Measurements from ENCODE around the gene KIF6.
"Not testable (repeated sequence)": the region's sequence is repeated elsewhere in the genome, so short reads cannot be mapped to it uniquely, and the experiment has no call there.

The KIF6 gene

GRCh38 chr6:39752835-39753724, 27.9 kb upstream of the KIF6 start:
- CTCF ChIA-PET = interaction anchor here (0.7 kb wide), 2 partner anchors 42 to 228 kb away, joined by 3 read pairs; no protein-coding TSS in a partner anchor
- POLR2A ChIA-PET = no interaction called here
- no peak for DNase-seq (ENCODE audit: extremely low spot score)
- TF ChIP-seq SP1 (IDR thresholded peaks at IDR 0.05) (no peak), NFRKB (IDR thresholded peaks at IDR 0.05) (no peak), FOXM1 (IDR thresholded peaks at IDR 0.05; ENCODE audit: borderline replicate concordance) (no peak), L3MBTL2 (conservative IDR thresholded peaks at IDR 0.05) (no peak), FOXA1 (IDR thresholded peaks at IDR 0.05) (no peak), PKNOX1 (IDR thresholded peaks at IDR 0.05) (no peak), TARDBP (IDR thresholded peaks at IDR 0.05) (no peak), FOXK2 (IDR thresholded peaks at IDR 0.05) (no peak), HDGF (IDR thresholded peaks at IDR 0.05; ENCODE audit: borderline replicate concordance) (no peak), LEF1 (IDR thresholded peaks at IDR 0.05; ENCODE audit: borderline replicate concordance) (no peak), ELF4 (IDR thresholded peaks at IDR 0.05) (no peak)

- DNase-seq (ENCODE audit: extremely low spot score) = no peak
- TF ChIP-seq FOXA1 (IDR thresholded peaks at IDR 0.05) (no peak), HDGF (IDR thresholded peaks at IDR 0.05; ENCODE audit: borderline replicate concordance) (no peak), CTBP1 (IDR thresholded peaks at IDR 0.05; ENCODE audit: borderline replicate concordance) (no peak), L3MBTL2 (conservative IDR thresholded peaks at IDR 0.05) (no peak), FOXM1 (IDR thresholded peaks at IDR 0.05; ENCODE audit: borderline replicate concordance) (no peak), TARDBP (IDR thresholded peaks at IDR 0.05) (no peak), ARNT (IDR thresholded peaks at IDR 0.05) (no peak), ZNF384 (IDR thresholded peaks at IDR 0.05) (no peak), ELF4 (IDR thresholded peaks at IDR 0.05) (no peak), PKNOX1 (IDR thresholded peaks at IDR 0.05) (no peak), FOXK2 (IDR thresholded peaks at IDR 0.05) (no peak), SUZ12 (IDR thresholded peaks at IDR 0.05) (no peak), SP1 (IDR thresholded peaks at IDR 0.05) (no peak), BHLHE40 (IDR thresholded peaks at IDR 0.05; ENCODE audit: borderline replicate concordance) (no peak), NFRKB (IDR thresholded peaks at IDR 0.05) (no peak), LEF1 (IDR thresholded peaks at IDR 0.05; ENCODE audit: borderline replicate concordance) (no peak)
- ChIA-PET POLR2A (no interaction called here), CTCF (interaction anchor here (0.6 to 0.7 kb wide), 2 partner anchors 202 to 1612 kb away, joined by 3 to 5 read pairs; no protein-coding TSS in a partner anchor)
Observed at GRCh38 chr6:39746795-39747194, 21.6 kb upstream of the KIF6 start.

GRCh38 chr6:39733704-39734103, 8.5 kb upstream of the KIF6 start:
- no peak for DNase-seq (ENCODE audit: extremely low spot score)
- TF ChIP-seq FOXA1 (IDR thresholded peaks at IDR 0.05) (no peak), NFRKB (IDR thresholded peaks at IDR 0.05) (no peak), SP1 (IDR thresholded peaks at IDR 0.05) (no peak)
- ChIA-PET CTCF (no interaction called here), POLR2A (no interaction called here)

GRCh38 chr6:39731565-39731964, 6.4 kb upstream of the KIF6 start:
- POLR2A ChIA-PET = no interaction called here
- CTCF ChIA-PET = no interaction called here
- peak; percentile 18 for DNase-seq (ENCODE audit: extremely low spot score)
- no peak for TF ChIP-seq CTBP1 (IDR thresholded peaks at IDR 0.05; ENCODE audit: borderline replicate concordance)
- TF ChIP-seq L3MBTL2 (conservative IDR thresholded peaks at IDR 0.05) = no peak
- no peak for TF ChIP-seq NFRKB (IDR thresholded peaks at IDR 0.05)
- no peak for TF ChIP-seq BHLHE40 (IDR thresholded peaks at IDR 0.05; ENCODE audit: borderline replicate concordance)
- no peak for TF ChIP-seq HDGF (IDR thresholded peaks at IDR 0.05; ENCODE audit: borderline replicate concordance)
- TF ChIP-seq SP1 (IDR thresholded peaks at IDR 0.05) = no peak
- no peak for TF ChIP-seq ZNF384 (IDR thresholded peaks at IDR 0.05)
- no peak for TF ChIP-seq ARNT (IDR thresholded peaks at IDR 0.05)
- TF ChIP-seq TARDBP (IDR thresholded peaks at IDR 0.05) = no peak
- no peak for TF ChIP-seq FOXA1 (IDR thresholded peaks at IDR 0.05)
- no peak for TF ChIP-seq LEF1 (IDR thresholded peaks at IDR 0.05; ENCODE audit: borderline replicate concordance)
- TF ChIP-seq ELF4 (IDR thresholded peaks at IDR 0.05) = no peak
- no peak for TF ChIP-seq FOXK2 (IDR thresholded peaks at IDR 0.05)

- ChIA-PET POLR2A (no interaction called here), CTCF (no interaction called here)
- TF ChIP-seq PKNOX1 (IDR thresholded peaks at IDR 0.05) = no peak
- no peak for TF ChIP-seq L3MBTL2 (conservative IDR thresholded peaks at IDR 0.05)
- TF ChIP-seq SUZ12 (IDR thresholded peaks at IDR 0.05) = no peak
- TF ChIP-seq TARDBP (IDR thresholded peaks at IDR 0.05) = no peak
- no peak for TF ChIP-seq FOXA1 (IDR thresholded peaks at IDR 0.05)
- TF ChIP-seq ELF4 (IDR thresholded peaks at IDR 0.05) = no peak
- no peak for TF ChIP-seq HDGF (IDR thresholded peaks at IDR 0.05; ENCODE audit: borderline replicate concordance)
- no peak for TF ChIP-seq ARNT (IDR thresholded peaks at IDR 0.05)
- no peak for TF ChIP-seq CTBP1 (IDR thresholded peaks at IDR 0.05; ENCODE audit: borderline replicate concordance)
- no peak for TF ChIP-seq FOXK2 (IDR thresholded peaks at IDR 0.05)
- TF ChIP-seq LEF1 (IDR thresholded peaks at IDR 0.05; ENCODE audit: borderline replicate concordance) = no peak
- no peak for TF ChIP-seq FOXM1 (IDR thresholded peaks at IDR 0.05; ENCODE audit: borderline replicate concordance)
- TF ChIP-seq SP1 (IDR thresholded peaks at IDR 0.05) = no peak
- no peak for TF ChIP-seq NFRKB (IDR thresholded peaks at IDR 0.05)
- no peak for TF ChIP-seq ZNF384 (IDR thresholded peaks at IDR 0.05)
- no peak for TF ChIP-seq BHLHE40 (IDR thresholded peaks at IDR 0.05; ENCODE audit: borderline replicate concordance)
- no peak for DNase-seq (ENCODE audit: extremely low spot score)
Observed at GRCh38 chr6:39729945-39730344, 4.7 kb upstream of the KIF6 start.

GRCh38 chr6:39725632-39725997, 407 bp upstream of the KIF6 start:
- peak; percentile 45; the same call in 1 of the 2 replicates for TF ChIP-seq L3MBTL2 (conservative IDR thresholded peaks at IDR 0.05)
- TF ChIP-seq NFRKB (IDR thresholded peaks at IDR 0.05) = no peak
- ChIA-PET CTCF (interaction anchor here (0.7 kb wide), 1 partner anchor 19 kb away, joined by 6 read pairs; no protein-coding TSS in a partner anchor), POLR2A (interaction anchor here (1.1 kb wide), 1 partner anchor 11 kb away, joined by 3 read pairs; no protein-coding TSS in a partner anchor)
- DNase-seq (ENCODE audit: extremely low spot score) = no peak

- CTCF ChIA-PET; POLR2A ChIA-PET; DNase-seq (ENCODE audit: extremely low spot score): not testable (repeated sequence)
Observed at GRCh38 chr6:39723350-39723749, 1.9 kb downstream of the KIF6 start.
